ENCODE results near the gene BTBD9.

Gene BTBD9

GRCh38 chr6:38176797-38177751 lies 462.7 kb downstream of the BTBD9 start:
- DNase-seq (ENCODE audit: low spot score), result no peak

DNA sequence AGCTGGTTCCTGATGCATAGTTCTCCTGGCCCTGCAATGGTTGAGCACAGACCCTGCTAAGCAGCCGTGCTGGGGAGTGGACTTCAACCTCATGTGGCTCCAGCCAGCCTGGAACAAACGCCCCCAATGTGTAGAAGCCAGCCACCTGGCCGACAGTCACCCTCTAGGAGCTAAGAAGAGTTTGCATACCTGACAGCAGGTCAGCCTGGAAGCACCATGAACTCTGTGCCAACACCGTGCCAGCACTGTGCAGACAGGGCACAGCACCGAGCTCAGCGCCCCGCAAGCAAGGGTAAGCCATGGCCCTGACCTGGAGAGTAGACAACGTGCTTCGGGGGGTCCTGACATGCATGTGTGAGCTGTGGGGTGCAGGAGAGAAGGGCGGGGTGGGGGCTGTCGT lies 463.9 kb downstream of the BTBD9 start:
- DNase-seq (ENCODE audit: low spot score), result no peak

GRCh38 chr6:38174806-38175495 lies 464.8 kb downstream of the BTBD9 start:
- no peak for DNase-seq (ENCODE audit: low spot score)

DNA sequence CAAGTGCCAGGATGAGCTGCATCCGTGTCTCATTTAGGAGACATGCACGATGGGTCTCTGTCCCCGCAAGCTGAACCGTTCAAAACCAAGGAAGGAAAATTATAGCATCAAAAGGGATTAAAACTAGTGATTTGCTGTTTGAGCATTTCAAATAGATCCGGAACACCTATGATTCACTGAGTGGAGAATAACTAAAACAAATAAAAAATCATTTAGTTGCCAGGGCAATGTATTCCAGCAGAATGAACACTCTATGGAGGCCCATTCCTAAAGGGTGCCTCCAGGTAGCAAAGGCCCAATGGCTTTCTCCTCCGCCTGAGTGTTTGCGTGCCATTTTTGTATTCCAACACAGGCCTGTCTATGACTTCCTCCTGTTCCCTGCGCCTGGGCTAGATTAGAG lies 465.4 kb downstream of the BTBD9 start:
- no peak for DNase-seq (ENCODE audit: low spot score)

- DNase-seq (ENCODE audit: low spot score), result no peak
These were observed 465.8 kb downstream of the BTBD9 start for GRCh38 chr6:38173909-38174308.

DNA sequence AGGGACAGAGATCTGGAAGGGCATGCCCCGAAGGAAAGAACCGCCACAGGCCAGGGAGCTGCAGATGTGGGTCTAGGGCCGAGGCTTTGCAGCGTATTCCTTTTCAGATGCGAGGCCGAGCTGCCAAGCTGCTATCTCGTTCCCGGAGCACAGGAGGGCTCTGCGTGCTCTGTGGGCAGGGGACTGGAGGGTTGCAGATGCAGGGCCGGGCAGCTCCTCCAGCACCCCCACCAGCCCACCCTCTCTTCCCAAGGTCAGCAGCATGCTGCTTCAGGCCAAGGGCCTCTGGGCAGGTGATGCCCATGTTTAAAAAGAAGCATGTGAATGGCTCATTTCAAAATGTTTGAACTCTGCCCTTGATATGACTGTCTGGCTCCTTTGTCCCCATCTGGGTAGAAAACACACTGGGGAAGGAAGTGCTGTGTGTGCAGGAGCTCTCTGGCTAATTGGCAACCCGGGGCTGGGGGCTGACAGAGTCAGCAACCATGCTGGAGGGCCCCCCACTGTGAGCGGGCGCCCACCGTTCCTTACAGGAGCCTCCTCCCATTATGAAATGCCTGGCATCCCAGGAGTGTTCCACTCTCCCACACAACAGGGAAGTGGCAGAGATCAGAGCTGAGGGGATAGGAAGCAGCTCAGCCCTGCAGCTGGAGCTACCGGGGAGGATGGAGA lies 466.9 kb downstream of the BTBD9 start:
- DNase-seq (ENCODE audit: low spot score), result no peak

- DNase-seq (ENCODE audit: low spot score), result no peak
These were observed 467.6 kb downstream of the BTBD9 start for GRCh38 chr6:38171997-38172738.

GRCh38 chr6:38170666-38171355 lies 468.9 kb downstream of the BTBD9 start:
- no peak for DNase-seq (ENCODE audit: low spot score)

GRCh38 chr6:38169977-38170526 lies 469.7 kb downstream of the BTBD9 start:
- DNase-seq (ENCODE audit: low spot score), result no peak

- DNase-seq (ENCODE audit: low spot score), result no peak
These were observed 470.3 kb downstream of the BTBD9 start for GRCh38 chr6:38169221-38169976.

- no peak for DNase-seq (ENCODE audit: low spot score)
These were observed 471.0 kb downstream of the BTBD9 start for GRCh38 chr6:38168699-38169098.

DNA sequence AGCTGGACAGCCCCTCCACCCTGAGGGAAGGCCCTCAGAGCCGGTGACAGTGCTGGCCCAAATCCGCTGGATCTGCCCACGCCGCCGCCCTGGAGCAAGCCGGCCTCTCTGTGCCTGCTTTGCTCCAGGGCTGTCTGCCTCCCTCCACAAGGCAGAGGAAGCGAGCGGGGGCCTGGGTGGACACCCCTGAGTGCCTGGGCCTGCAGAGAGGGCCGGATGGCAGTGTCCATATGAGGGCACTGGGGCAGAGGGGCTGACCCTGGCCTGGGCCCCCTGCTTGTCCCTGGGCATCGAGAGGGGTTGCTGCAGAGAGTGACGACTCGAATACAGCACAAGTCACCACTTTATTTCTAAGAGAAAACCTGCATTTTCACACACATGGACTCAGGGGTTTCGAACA lies 471.6 kb downstream of the BTBD9 start:
- no peak for DNase-seq (ENCODE audit: low spot score)

GRCh38 chr6:38167598-38167997 lies 472.1 kb downstream of the BTBD9 start:
- no peak for DNase-seq (ENCODE audit: low spot score)

GRCh38 chr6:38166411-38167240 lies 473.1 kb downstream of the BTBD9 start:
- DNase-seq (ENCODE audit: low spot score), result no peak

- DNase-seq (ENCODE audit: low spot score), result no peak
These were observed 475.0 kb downstream of the BTBD9 start for GRCh38 chr6:38164671-38165108.

DNA sequence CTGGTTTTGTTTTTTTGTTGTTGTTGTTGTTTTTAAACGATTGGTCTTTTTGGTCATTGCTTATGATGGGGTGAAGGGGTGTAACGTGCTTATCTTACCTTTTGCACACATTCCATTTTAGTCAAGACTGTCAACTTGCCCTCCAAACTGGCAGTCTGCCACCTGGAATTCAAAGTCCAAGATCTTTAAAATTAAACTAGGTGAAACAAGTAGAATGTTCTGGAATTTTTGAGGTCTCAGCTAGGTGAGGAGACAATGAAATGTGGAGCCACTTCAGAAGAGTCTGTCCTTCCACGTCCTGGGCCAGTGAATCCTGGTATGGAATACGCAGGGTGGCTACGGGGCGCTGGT lies 475.6 kb downstream of the BTBD9 start:
- DNase-seq (ENCODE audit: low spot score), result no peak

DNA sequence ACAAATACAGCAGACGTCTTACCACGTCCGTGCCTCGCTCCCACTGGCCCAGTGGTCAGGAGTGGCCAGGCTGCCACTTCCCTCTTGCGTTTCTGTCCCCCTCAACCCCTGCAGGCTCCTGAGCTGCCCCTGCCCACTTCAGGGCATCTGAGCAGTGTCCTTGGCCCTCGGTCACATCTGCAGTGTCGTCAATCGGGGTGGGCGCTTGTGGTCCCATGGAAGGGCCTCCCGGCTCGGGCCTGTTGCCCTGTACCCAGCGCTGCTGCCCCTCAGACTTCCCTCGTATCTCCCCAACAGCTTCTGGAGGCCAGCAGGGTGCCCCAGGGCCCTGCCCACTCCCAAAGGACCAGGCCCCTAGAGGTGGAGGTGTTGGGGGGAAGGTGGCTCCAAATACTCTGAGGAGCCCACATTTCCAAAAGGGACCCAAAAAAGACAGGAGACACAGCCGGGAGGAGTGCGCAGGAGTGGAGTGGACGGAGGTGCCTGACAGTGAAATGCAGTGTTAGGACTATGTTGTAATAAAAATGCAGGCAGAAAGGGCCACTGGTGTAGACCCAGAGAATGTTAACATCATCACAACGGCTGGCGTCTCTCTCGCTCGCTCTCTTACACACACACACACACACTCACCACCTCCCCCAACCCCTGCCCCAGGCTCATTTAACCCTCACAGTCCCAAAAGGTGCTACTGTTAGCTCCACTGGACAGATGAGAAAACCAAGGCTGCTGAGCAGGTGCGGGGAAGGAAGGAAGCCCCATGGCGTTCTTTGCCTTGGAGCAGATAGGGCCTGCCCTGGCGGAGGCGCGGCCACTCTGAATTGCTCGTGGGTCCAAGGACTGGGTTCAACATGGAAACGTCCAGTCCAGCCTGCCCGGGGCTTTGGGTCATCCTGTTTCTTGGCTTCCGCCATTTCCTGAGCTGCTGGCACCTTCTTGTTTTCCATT lies 476.3 kb downstream of the BTBD9 start:
- no peak for DNase-seq (ENCODE audit: low spot score)

DNA sequence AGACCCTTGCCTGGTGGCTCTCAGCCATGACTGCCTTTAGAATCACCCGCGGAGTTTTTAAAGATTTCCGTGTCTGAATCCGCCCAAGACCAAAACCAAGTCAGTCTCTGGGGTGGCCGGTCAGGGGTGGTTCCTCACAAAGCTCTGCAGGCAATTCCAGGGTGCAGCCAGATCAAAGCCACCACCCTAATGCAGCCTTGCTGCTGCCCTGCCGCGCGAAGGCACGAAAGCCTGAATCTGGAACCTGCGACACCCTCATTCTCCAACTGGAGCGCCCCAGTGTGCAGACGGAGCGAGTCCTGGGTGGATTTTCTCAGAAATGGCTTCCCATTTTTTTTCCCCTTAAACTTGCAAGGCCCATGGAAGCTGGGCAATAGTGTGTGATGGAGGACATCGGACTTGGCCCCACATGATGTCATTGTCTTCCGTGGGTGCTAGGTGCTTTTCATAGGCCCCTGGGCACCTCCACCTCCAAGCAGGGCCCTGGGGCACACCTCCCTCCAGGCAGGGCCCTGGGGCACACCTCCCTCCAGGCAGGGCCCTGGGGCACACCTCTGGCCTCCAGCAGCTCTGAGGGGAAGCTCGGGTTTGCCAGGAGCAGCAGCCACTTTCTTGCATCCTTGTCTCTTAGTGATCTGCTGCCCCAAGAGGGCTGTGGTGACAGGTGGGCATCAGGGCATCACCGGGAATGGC lies 477.1 kb downstream of the BTBD9 start:
- DNase-seq (ENCODE audit: low spot score), result no peak
